ENCODE results near the gene BTBD7.

- TF ChIP-seq CTCF (IDR thresholded peaks at IDR 0.05) (no peak), POLR2A (IDR thresholded peaks at IDR 0.05) (no peak)
These were observed 17.3 kb downstream of the BTBD7 start for GRCh38 chr14:93315575-93315974.
